ENCODE data around the gene VPS41.

GRCh38 chr7:38831259-38831996, 77.6 kb downstream of the VPS41 start:
- TF ChIP-seq ZNF431 (CRISPR knock-in tag; IDR thresholded peaks at IDR 0.05; ENCODE audit: borderline replicate concordance, low read depth): no peak
- TF ChIP-seq SIN3A (IDR thresholded peaks at IDR 0.05; ENCODE audit: borderline replicate concordance, low read depth, low read length): no peak
- no peak for TF ChIP-seq TAF1 (CRISPR knock-in tag; IDR thresholded peaks at IDR 0.05)
- TF ChIP-seq TBP (CRISPR knock-in tag; IDR thresholded peaks at IDR 0.05): no peak
- no peak for TF ChIP-seq DZIP1 (CRISPR knock-in tag; IDR thresholded peaks at IDR 0.05)
- no peak for TF ChIP-seq CTCF (CRISPR knock-in tag; IDR thresholded peaks at IDR 0.05)
- TF ChIP-seq ZNF136 (CRISPR knock-in tag; IDR thresholded peaks at IDR 0.05; ENCODE audit: low read depth): no peak
- TF ChIP-seq EP300 (IDR thresholded peaks at IDR 0.05; ENCODE audit: low read depth in 2 of 2, low read length in 2 of 2): no peak
- TF ChIP-seq EP300 (CRISPR knock-in tag; IDR thresholded peaks at IDR 0.05; ENCODE audit: borderline replicate concordance): no peak
- TF ChIP-seq MYPOP (CRISPR knock-in tag; IDR thresholded peaks at IDR 0.05): no peak
- TF ChIP-seq SAFB2 (CRISPR knock-in tag; IDR thresholded peaks at IDR 0.05; ENCODE audit: borderline replicate concordance, low read depth): no peak
- no peak for TF ChIP-seq MAZ (IDR thresholded peaks at IDR 0.05; ENCODE audit: borderline replicate concordance, low read depth, low read length)
- no peak for TF ChIP-seq MAZ (CRISPR knock-in tag; IDR thresholded peaks at IDR 0.05; ENCODE audit: low read depth)
- no peak for TF ChIP-seq POLR2AphosphoS5 (IDR thresholded peaks at IDR 0.05; ENCODE audit: low read depth, low read length)
- no peak for TF ChIP-seq SALL2 (CRISPR knock-in tag; IDR thresholded peaks at IDR 0.05)
- TF ChIP-seq FOXK1 (CRISPR knock-in tag; IDR thresholded peaks at IDR 0.05; ENCODE audit: borderline replicate concordance, low read depth): no peak

Measured in HepG2 (cell line).